ENCODE measurements around the gene PSMD13.

The PSMD13 gene

GRCh38 chr11:276219-276618 is 39.4 kb downstream of the PSMD13 start:
- TF ChIP-seq PPARA (CRISPR knock-in tag; IDR thresholded peaks at IDR 0.05; ENCODE audit: borderline replicate concordance) (no peak), GLIS3 (CRISPR knock-in tag; IDR thresholded peaks at IDR 0.05) (no peak), ZNF8 (CRISPR knock-in tag; IDR thresholded peaks at IDR 0.05) (no peak), ZC3H10 (CRISPR knock-in tag; IDR thresholded peaks at IDR 0.05) (no peak), ARNTL (CRISPR knock-in tag; IDR thresholded peaks at IDR 0.05; ENCODE audit: borderline replicate concordance, low read depth) (no peak), ZNF565 (CRISPR knock-in tag; conservative IDR thresholded peaks at IDR 0.05; ENCODE audit: low read depth) (no peak), BACH2 (CRISPR knock-in tag; IDR thresholded peaks at IDR 0.05; ENCODE audit: borderline replicate concordance) (no peak), ZNF70 (CRISPR knock-in tag; IDR thresholded peaks at IDR 0.05) (no peak), OSR1 (CRISPR knock-in tag; IDR thresholded peaks at IDR 0.05) (no peak), CSDC2 (CRISPR knock-in tag; IDR thresholded peaks at IDR 0.05) (no peak), TCF4 (CRISPR knock-in tag; IDR thresholded peaks at IDR 0.05; ENCODE audit: borderline replicate concordance) (no peak), POU6F1 (CRISPR knock-in tag; IDR thresholded peaks at IDR 0.05; ENCODE audit: borderline replicate concordance, low read depth) (no peak), CREB5 (CRISPR knock-in tag; IDR thresholded peaks at IDR 0.05; ENCODE audit: low read depth) (no peak), ZFP30 (CRISPR knock-in tag; IDR thresholded peaks at IDR 0.05) (no peak), PATZ1 (CRISPR knock-in tag; IDR thresholded peaks at IDR 0.05; ENCODE audit: borderline replicate concordance) (no peak), SNAI2 (CRISPR knock-in tag; IDR thresholded peaks at IDR 0.05) (no peak), ZFP3 (CRISPR knock-in tag; IDR thresholded peaks at IDR 0.05) (no peak), RARB (CRISPR knock-in tag; IDR thresholded peaks at IDR 0.05) (no peak), TOX (CRISPR knock-in tag; IDR thresholded peaks at IDR 0.05; ENCODE audit: borderline replicate concordance) (no peak)

GRCh38 chr11:278001-278951 is 41.5 kb downstream of the PSMD13 start, which contains the start of gene NLRP6:
Gene NLRP6 (plus strand): TSS chr11:278407. CDS start chr11:278570, 163 bp downstream.
- ATAC-seq, result no peak
- TF ChIP-seq PATZ1 (CRISPR knock-in tag; IDR thresholded peaks at IDR 0.05; ENCODE audit: borderline replicate concordance) (no peak), TOX (CRISPR knock-in tag; IDR thresholded peaks at IDR 0.05; ENCODE audit: borderline replicate concordance) (no peak), ZC3H10 (CRISPR knock-in tag; IDR thresholded peaks at IDR 0.05) (no peak), SNAI2 (CRISPR knock-in tag; IDR thresholded peaks at IDR 0.05) (no peak), ESRRG (CRISPR knock-in tag; IDR thresholded peaks at IDR 0.05) (no peak), POU6F1 (CRISPR knock-in tag; IDR thresholded peaks at IDR 0.05; ENCODE audit: borderline replicate concordance, low read depth) (no peak), OSR1 (CRISPR knock-in tag; IDR thresholded peaks at IDR 0.05) (no peak)

More at GRCh38 chr11:276219-276618, 39.4 kb downstream of the PSMD13 start:
- no peak for ATAC-seq

Measured in SK-N-SH treated with all-trans-retinoic acid at 6 μM for 48 hours (cell line).